ENCODE results near the gene CDH4. TPM values are rescaled to one million over a fixed set of nuclear protein-coding genes. Genes with fewer than 3 reads are reported as not detected.

Gene CDH4
- total and polyA plus RNA-seq, 2 of the 13 experiments (the other 11 are each of a cell fraction or from before 2014, with no cell fraction given), result not detected

- POLR2A ChIA-PET, result no interaction called here
Measured at GRCh38 chr20:61982951-61983315, 730.9 kb downstream of the CDH4 start.

DNA sequence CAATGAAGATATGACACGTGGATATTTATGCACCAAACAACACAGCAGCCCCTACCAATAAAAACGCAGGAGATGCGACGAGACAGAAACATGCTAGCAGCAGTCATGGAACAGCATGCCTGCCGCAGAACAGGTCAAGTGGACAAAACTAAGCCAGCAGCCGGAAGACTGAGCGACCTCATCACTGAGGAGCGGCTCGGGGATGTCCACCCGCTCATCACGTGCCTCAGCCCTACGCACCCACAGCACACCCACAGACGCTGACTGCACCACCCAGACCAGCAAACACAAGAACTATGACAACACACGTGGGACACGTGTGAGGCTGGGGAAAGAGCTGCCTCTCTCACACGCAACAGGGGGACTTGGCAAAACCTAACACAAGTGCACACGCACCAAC is 731.9 kb downstream of the CDH4 start:
- Histone ChIP-seq H3K4me1 (ENCODE audit: insufficient read depth, low read length) (0 out of 2 replicates have a peak, but pooled peaks cover 6% of the 10 kb centered on the region), H2AFZ (ENCODE audit: low read length) (no peak overlapping the region), H3K27ac (ENCODE audit: extremely low read length, insufficient read depth, low read length) (no peak overlapping the region), H3K4me2 (ENCODE audit: low read depth, low read length) (no peak overlapping the region), H3K27me3 (ENCODE audit: control insufficient read depth in 1 of 2, insufficient read depth in 2 of 2, low read length in 2 of 2) (no peaks in the 10 kb centered on the region), H3K9me3 (ENCODE audit: low read length) (no peaks in the 10 kb centered on the region), H3K9ac (ENCODE audit: insufficient read depth, low read depth, low read length) (no peak overlapping the region), H3K4me3 (replicated peaks in 1 of 3; ENCODE audit: insufficient read depth in 1 of 3, low read depth in 2 of 3, low read length in 3 of 3) (no peak overlapping the region), H3K79me2 (ENCODE audit: insufficient read depth, low read length) (no peaks in the 10 kb centered on the region), H4K20me1 (ENCODE audit: insufficient read depth, low read length) (peaks cover 20% of the 10 kb centered on the region; the same call in 1 of the 2 replicates), H3K36me3 (replicated peaks in 1 of 2; ENCODE audit: control insufficient read depth in 1 of 2, insufficient read depth in 2 of 2, low read length in 2 of 2) (peaks cover 14 to 57% of the 10 kb centered on the region in 2 experiments)
- BruUV-seq (replicated peaks), result no TSS peak
- ATAC-seq (no peak), DNase-seq (ENCODE audit: low spot score) (no peak), FAIRE-seq (no peak)
- intact Hi-C loops (cut with micrococcal nuclease; ENCODE audit: unreplicated experiment) (no loop called here), in situ Hi-C loops (cut with HindIII; ENCODE audit: extremely low pct_ligation_motif_present, low pct_unique_long_range_greater_than_20kb) (no loop called here)
- CTCF ChIA-PET (ENCODE audit: low intra/inter-chr PET ratio, low total read pairs), result no interaction called here
- WGBS (ENCODE audit: low lambda C conversion rate), result 85% methylated on average over 17 of the region's 17 CpGs
- TF ChIP-seq MED1 (CRISPR knock-in tag; IDR thresholded peaks at IDR 0.05) (no peak), FOXJ3 (CRISPR knock-in tag; IDR thresholded peaks at IDR 0.05; ENCODE audit: borderline replicate concordance) (no peak), ZSCAN30 (CRISPR knock-in tag; IDR thresholded peaks at IDR 0.05) (no peak), ZNF703 (CRISPR knock-in tag; IDR thresholded peaks at IDR 0.05; ENCODE audit: borderline replicate concordance) (no peak), SALL1 (CRISPR knock-in tag; IDR thresholded peaks at IDR 0.05) (no peak), KLF16 (CRISPR knock-in tag; IDR thresholded peaks at IDR 0.05) (no peak), FOSL1 (CRISPR knock-in tag; IDR thresholded peaks at IDR 0.05; ENCODE audit: borderline replicate concordance) (no peak), ZNF17 (CRISPR knock-in tag; IDR thresholded peaks at IDR 0.05) (no peak), GATAD1 (CRISPR knock-in tag; IDR thresholded peaks at IDR 0.05) (no peak), FOXA3 (CRISPR knock-in tag; IDR thresholded peaks at IDR 0.05) (no peak), KLF6 (CRISPR knock-in tag; IDR thresholded peaks at IDR 0.05) (no peak), ARHGAP35 (CRISPR knock-in tag; IDR thresholded peaks at IDR 0.05; ENCODE audit: borderline replicate concordance) (no peak)
- POLR2A ChIA-PET, result no interaction called here

More at GRCh38 chr20:61982951-61983315, 730.9 kb downstream of the CDH4 start:
- H3K27me3 ChIP-seq (ENCODE audit: control insufficient read depth in 1 of 2, insufficient read depth in 2 of 2, low read length in 2 of 2), result no peaks in the 10 kb centered on the region
- H3K79me2 ChIP-seq (ENCODE audit: insufficient read depth, low read length), result no peaks in the 10 kb centered on the region
- FAIRE-seq, result no peak
- CTCF ChIA-PET (ENCODE audit: low intra/inter-chr PET ratio, low total read pairs), result no interaction called here
- DNase-seq (ENCODE audit: low spot score), result no peak
- no peak overlapping the region for H3K4me3 ChIP-seq (replicated peaks in 1 of 3; ENCODE audit: insufficient read depth in 1 of 3, low read depth in 2 of 3, low read length in 3 of 3)
- 98% methylated on average over 11 of the region's 11 CpGs for WGBS (ENCODE audit: low lambda C conversion rate)
- BruUV-seq (replicated peaks), result no TSS peak
- no peak overlapping the region for H3K9ac ChIP-seq (ENCODE audit: insufficient read depth, low read depth, low read length)
- peaks cover 20% of the 10 kb centered on the region; the same call in 1 of the 2 replicates for H4K20me1 ChIP-seq (ENCODE audit: insufficient read depth, low read length)
- H3K36me3 ChIP-seq (replicated peaks in 1 of 2; ENCODE audit: control insufficient read depth in 1 of 2, insufficient read depth in 2 of 2, low read length in 2 of 2), result peaks cover 10 to 48% of the 10 kb centered on the region in 2 experiments
- in situ Hi-C loops (cut with HindIII; ENCODE audit: extremely low pct_ligation_motif_present, low pct_unique_long_range_greater_than_20kb), result no loop called here
- TF ChIP-seq KAT2B (IDR thresholded peaks at IDR 0.05; ENCODE audit: borderline replicate concordance, low read depth, low read length) (no peak), ZNF770 (CRISPR knock-in tag; IDR thresholded peaks at IDR 0.05) (peak; percentile 23; the same call in 1 of the 2 replicates)
- 0 out of 2 replicates have a peak, but pooled peaks cover 6% of the 10 kb centered on the region for H3K4me1 ChIP-seq (ENCODE audit: insufficient read depth, low read length)
- H2AFZ ChIP-seq (ENCODE audit: low read length), result no peak overlapping the region
- no peak overlapping the region for H3K4me2 ChIP-seq (ENCODE audit: low read depth, low read length)
- intact Hi-C loops (cut with micrococcal nuclease; ENCODE audit: unreplicated experiment), result no loop called here
- H3K27ac ChIP-seq (ENCODE audit: extremely low read length, insufficient read depth, low read length), result no peak overlapping the region
- no peak for ATAC-seq
- no peaks in the 10 kb centered on the region for H3K9me3 ChIP-seq (ENCODE audit: low read length)

All from HepG2 (cell line).